SK-N-SH (cell line): ENCODE results near the gene SLC34A3.

Experiments used
- FOXJ3 ChIP-seq: sonication (generic); formaldehyde crosslinking; IDR thresholded peaks from 2 replicates; pipeline ENCODE4 v1.5.1; 2020; ENCODE audit warnings: mild to moderate bottlenecking, missing genetic modification reagents
- GATA2 ChIP-seq: sonication (generic); formaldehyde crosslinking; IDR thresholded peaks from 2 replicates; pipeline ENCODE4 v1.5.0; 2020; ENCODE audit warnings: mild to moderate bottlenecking, missing genetic modification reagents
- USF2 ChIP-seq: fragments of 150-350 bp; IDR thresholded peaks from 2 replicates; pipeline ENCODE4 v1.6.1; 2017; ENCODE audit warnings: antibody characterized with exemption, low read length, low read depth, borderline replicate concordance
- TF ChIP-seq, protein P1 (sequence below): fragments of 200-600 bp; sonication (generic); IDR thresholded peaks from 2 replicates; pipeline ENCODE4 v1.6.1; 2017; ENCODE audit warnings: antibody characterized with exemption, mild to moderate bottlenecking, moderate library complexity

DNA sequence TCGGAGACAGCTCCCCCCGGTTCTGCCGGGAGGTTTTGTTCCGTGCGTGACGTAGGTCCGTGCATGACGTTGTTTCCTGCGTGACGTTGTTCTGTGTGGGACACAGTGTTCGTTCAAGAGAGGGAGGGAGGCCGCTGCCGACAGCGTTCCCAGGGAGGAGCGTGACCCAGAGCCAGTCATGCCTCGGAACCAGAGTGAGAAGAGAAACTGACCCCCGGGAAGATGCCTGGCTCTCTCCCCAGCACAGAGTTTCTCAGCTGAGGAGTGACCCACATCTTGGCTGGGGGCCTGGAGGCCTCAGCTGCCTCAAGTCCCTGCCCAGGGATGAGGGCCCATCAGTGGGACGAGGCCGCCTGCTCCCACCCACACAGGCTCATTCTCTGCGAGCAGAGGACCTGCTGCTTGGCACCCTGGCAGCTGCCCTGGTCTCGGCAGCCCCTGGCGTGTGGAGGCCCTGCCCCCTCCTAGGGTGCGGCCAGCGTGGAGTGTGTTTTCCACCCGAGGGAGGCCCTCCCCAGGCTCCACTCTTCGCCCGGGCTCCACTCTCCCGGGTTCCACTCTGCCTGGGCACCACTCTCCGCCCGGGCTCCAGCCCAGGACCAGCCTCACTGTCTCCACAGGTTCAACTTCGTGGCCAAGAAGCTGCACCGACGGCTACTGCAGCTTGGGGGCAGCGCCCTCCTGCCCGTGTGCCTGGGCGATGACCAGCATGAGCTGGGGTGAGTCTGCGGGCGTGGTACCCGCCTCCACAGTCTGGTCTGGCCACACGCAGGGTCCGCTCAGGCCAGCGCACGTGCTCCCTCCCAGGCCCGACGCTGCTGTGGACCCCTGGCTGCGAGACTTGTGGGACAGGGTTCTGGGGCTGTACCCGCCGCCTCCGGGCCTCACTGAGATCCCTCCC lies 17.3 kb upstream of the SLC34A3 start:
- TF ChIP-seq FOXJ3 (CRISPR knock-in tag): no peak
- no peak for TF ChIP-seq GATA2 (CRISPR knock-in tag)
- TF ChIP-seq, protein P1, sequence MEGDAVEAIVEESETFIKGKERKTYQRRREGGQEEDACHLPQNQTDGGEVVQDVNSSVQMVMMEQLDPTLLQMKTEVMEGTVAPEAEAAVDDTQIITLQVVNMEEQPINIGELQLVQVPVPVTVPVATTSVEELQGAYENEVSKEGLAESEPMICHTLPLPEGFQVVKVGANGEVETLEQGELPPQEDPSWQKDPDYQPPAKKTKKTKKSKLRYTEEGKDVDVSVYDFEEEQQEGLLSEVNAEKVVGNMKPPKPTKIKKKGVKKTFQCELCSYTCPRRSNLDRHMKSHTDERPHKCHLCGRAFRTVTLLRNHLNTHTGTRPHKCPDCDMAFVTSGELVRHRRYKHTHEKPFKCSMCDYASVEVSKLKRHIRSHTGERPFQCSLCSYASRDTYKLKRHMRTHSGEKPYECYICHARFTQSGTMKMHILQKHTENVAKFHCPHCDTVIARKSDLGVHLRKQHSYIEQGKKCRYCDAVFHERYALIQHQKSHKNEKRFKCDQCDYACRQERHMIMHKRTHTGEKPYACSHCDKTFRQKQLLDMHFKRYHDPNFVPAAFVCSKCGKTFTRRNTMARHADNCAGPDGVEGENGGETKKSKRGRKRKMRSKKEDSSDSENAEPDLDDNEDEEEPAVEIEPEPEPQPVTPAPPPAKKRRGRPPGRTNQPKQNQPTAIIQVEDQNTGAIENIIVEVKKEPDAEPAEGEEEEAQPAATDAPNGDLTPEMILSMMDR: peak; percentile 24; the same call in 1 of the 2 replicates
- TF ChIP-seq USF2: no peak
